Ramos (cell line): Measurements from ENCODE around the gene BNC2.

Experiments used
- in situ Hi-C: fragments of 300-500 bp; cut with MboI; formaldehyde crosslinking; loops from one replicate; pipeline ENCODE4 v1.14.3; 2022; ENCODE audit warnings: low sequenced_read_pairs; ENCODE audit not compliant: unreplicated experiment

BNC2 gene

GRCh38 chr9:16773617-16774016 lies 96.9 kb downstream of the BNC2 start:
- in situ Hi-C loops: no loop called here

GRCh38 chr9:16773116-16773515 lies 97.4 kb downstream of the BNC2 start:
- in situ Hi-C loops: no loop called here

- in situ Hi-C loops: no loop called here
These were observed 99.1 kb downstream of the BNC2 start for GRCh38 chr9:16771356-16771755.

- in situ Hi-C loops: no loop called here
These were observed 101.2 kb downstream of the BNC2 start for GRCh38 chr9:16769291-16769690.

GRCh38 chr9:16768816-16769215 lies 101.7 kb downstream of the BNC2 start:
- in situ Hi-C loops: no loop called here

GRCh38 chr9:16767366-16767765 lies 103.1 kb downstream of the BNC2 start:
- in situ Hi-C loops: no loop called here

GRCh38 chr9:16763946-16764345 lies 106.5 kb downstream of the BNC2 start:
- in situ Hi-C loops: no loop called here

GRCh38 chr9:16755467-16756160 lies 114.9 kb downstream of the BNC2 start:
- in situ Hi-C loops: no loop called here

GRCh38 chr9:16754662-16755061 lies 115.8 kb downstream of the BNC2 start:
- in situ Hi-C loops: no loop called here

GRCh38 chr9:16753256-16753655 lies 117.2 kb downstream of the BNC2 start:
- in situ Hi-C loops: no loop called here

- in situ Hi-C loops: no loop called here
These were observed 117.9 kb downstream of the BNC2 start for GRCh38 chr9:16752601-16753000.

- in situ Hi-C loops: no loop called here
These were observed 119.9 kb downstream of the BNC2 start for GRCh38 chr9:16750553-16750952.

GRCh38 chr9:16745359-16745758 lies 125.1 kb downstream of the BNC2 start:
- in situ Hi-C loops: no loop called here

GRCh38 chr9:16744394-16744793 lies 126.1 kb downstream of the BNC2 start:
- in situ Hi-C loops: no loop called here

GRCh38 chr9:16743375-16743774 lies 127.1 kb downstream of the BNC2 start:
- in situ Hi-C loops: no loop called here

- in situ Hi-C loops: no loop called here
These were observed 135.5 kb downstream of the BNC2 start for GRCh38 chr9:16735001-16735400.

GRCh38 chr9:16732546-16732945 lies 137.9 kb downstream of the BNC2 start:
- in situ Hi-C loops: no loop called here

GRCh38 chr9:16730162-16730561 lies 140.3 kb downstream of the BNC2 start:
- in situ Hi-C loops: no loop called here

GRCh38 chr9:16729651-16730050 lies 140.8 kb downstream of the BNC2 start:
- in situ Hi-C loops: no loop called here

GRCh38 chr9:16728137-16728508 lies 142.3 kb downstream of the BNC2 start:
- in situ Hi-C loops: no loop called here

- in situ Hi-C loops: no loop called here
These were observed 142.9 kb downstream of the BNC2 start for GRCh38 chr9:16727452-16728136.
